ENCODE data around the gene GKN1.

Gene GKN1

DNA sequence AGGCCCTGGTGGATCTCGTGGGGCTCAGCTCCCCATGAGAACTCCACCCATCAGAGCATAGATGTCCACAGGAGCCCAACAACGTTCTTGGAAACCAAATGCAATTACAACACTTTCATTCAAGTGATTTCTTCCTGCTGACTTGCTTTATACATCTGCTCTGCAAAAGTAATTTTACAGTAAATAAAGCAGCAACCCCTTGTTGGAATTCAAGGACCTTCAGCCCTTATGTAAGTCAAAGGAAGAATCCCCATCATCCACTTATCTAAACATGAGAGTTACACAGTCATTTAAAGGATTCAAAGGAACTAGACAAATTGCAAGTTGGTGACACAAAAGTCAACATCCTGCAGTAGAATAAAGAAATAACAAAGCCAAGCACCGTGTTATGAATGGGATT, 21.5 kb downstream of the GKN1 start:
- no peak overlapping the region for H3K4me3 ChIP-seq (ENCODE audit: low read depth, low read length)
- TF ChIP-seq POLR2A (IDR thresholded peaks at IDR 0.05; ENCODE audit: extremely low read depth, insufficient read length) (no peak), MYC (IDR thresholded peaks at IDR 0.05; ENCODE audit: low read depth, low read length) (no peak)
- TF ChIP-seq, protein P1, sequence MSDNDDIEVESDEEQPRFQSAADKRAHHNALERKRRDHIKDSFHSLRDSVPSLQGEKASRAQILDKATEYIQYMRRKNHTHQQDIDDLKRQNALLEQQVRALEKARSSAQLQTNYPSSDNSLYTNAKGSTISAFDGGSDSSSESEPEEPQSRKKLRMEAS (IDR thresholded peaks at IDR 0.05; ENCODE audit: low read depth, low read length), result no peak
- TF ChIP-seq, protein P2, sequence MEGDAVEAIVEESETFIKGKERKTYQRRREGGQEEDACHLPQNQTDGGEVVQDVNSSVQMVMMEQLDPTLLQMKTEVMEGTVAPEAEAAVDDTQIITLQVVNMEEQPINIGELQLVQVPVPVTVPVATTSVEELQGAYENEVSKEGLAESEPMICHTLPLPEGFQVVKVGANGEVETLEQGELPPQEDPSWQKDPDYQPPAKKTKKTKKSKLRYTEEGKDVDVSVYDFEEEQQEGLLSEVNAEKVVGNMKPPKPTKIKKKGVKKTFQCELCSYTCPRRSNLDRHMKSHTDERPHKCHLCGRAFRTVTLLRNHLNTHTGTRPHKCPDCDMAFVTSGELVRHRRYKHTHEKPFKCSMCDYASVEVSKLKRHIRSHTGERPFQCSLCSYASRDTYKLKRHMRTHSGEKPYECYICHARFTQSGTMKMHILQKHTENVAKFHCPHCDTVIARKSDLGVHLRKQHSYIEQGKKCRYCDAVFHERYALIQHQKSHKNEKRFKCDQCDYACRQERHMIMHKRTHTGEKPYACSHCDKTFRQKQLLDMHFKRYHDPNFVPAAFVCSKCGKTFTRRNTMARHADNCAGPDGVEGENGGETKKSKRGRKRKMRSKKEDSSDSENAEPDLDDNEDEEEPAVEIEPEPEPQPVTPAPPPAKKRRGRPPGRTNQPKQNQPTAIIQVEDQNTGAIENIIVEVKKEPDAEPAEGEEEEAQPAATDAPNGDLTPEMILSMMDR (IDR thresholded peaks at IDR 0.05; ENCODE audit: low read depth, low read length), result no peak
- no peak for DNase-seq (ENCODE audit: low read depth)

DNA sequence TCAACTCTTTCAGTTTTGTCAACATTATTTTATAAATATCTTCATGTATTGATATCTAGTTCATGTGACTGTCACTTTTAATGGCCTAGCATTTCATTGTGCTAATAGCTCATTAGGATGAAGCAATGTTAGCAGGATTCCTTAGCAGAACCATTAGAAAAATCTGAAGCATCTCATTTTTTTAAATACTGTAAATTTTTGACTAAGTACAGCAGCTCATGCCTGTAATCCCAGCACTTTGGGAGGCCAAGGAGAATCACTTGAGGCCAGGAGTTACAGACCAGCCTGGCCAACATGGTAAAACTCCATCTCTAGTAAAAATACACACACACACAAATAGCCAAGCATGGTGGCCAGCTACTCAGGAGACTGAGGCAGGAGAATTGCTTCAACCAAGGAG, 23.0 kb downstream of the GKN1 start:
- H3K4me3 ChIP-seq (ENCODE audit: low read depth, low read length), result no peak overlapping the region
- no peak for DNase-seq (ENCODE audit: low read depth)
- TF ChIP-seq POLR2A (IDR thresholded peaks at IDR 0.05; ENCODE audit: extremely low read depth, insufficient read length) (no peak), MYC (IDR thresholded peaks at IDR 0.05; ENCODE audit: low read depth, low read length) (no peak)
- TF ChIP-seq, protein P1 (IDR thresholded peaks at IDR 0.05; ENCODE audit: low read depth, low read length), result no peak
- TF ChIP-seq, protein P2 (IDR thresholded peaks at IDR 0.05; ENCODE audit: low read depth, low read length), result no peak

DNA sequence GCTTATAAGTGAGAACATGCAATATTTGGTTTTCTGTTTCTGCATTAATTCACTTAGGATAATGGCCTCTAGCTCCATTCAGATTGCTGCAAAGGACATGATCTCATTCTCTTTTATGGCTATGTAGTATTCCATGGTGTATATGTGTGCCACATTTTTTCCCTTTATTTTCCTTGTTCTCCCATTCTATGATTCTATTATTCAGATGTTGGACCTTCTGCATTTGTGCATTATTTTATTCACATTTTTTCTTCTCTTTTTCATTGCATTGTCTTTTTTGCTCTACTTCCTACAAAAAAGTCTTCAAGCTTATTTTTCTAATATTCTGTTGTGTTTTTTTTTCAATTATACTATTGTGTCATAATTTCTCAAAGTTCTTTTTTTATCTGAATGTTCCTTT, 27.4 kb downstream of the GKN1 start:
- TF ChIP-seq, protein P1 (IDR thresholded peaks at IDR 0.05; ENCODE audit: low read depth, low read length), result no peak
- TF ChIP-seq POLR2A (IDR thresholded peaks at IDR 0.05; ENCODE audit: extremely low read depth, insufficient read length), result no peak
- TF ChIP-seq, protein P2 (IDR thresholded peaks at IDR 0.05; ENCODE audit: low read depth, low read length), result no peak
- TF ChIP-seq MYC (IDR thresholded peaks at IDR 0.05; ENCODE audit: low read depth, low read length), result no peak
- no peak overlapping the region for H3K4me3 ChIP-seq (ENCODE audit: low read depth, low read length)
- DNase-seq (ENCODE audit: low read depth), result no peak

DNA sequence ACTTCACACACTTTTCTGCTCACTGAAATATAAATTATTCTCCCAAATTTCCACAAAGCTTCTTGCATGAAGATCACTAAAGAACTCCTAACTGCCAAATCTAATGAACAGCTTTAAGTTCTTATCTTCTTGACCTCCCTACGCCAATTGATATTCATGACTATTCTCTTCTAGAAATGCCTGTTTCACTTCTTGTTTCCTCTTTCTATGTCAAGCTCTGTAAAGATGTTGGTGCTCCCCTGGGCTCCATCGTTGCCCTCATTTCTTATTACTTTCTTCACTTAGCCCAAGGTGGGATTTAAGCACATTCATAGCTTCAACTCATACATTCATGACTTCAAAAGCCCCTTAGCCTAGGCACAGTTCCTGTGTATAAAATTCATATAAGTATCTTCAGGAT, 29.3 kb downstream of the GKN1 start:
- no peak overlapping the region for H3K4me3 ChIP-seq (ENCODE audit: low read depth, low read length)
- no peak for DNase-seq (ENCODE audit: low read depth)
- TF ChIP-seq, protein P2 (IDR thresholded peaks at IDR 0.05; ENCODE audit: low read depth, low read length), result no peak
- TF ChIP-seq, protein P1 (IDR thresholded peaks at IDR 0.05; ENCODE audit: low read depth, low read length), result no peak
- TF ChIP-seq MYC (IDR thresholded peaks at IDR 0.05; ENCODE audit: low read depth, low read length) (no peak), POLR2A (IDR thresholded peaks at IDR 0.05; ENCODE audit: extremely low read depth, insufficient read length) (no peak)

DNA sequence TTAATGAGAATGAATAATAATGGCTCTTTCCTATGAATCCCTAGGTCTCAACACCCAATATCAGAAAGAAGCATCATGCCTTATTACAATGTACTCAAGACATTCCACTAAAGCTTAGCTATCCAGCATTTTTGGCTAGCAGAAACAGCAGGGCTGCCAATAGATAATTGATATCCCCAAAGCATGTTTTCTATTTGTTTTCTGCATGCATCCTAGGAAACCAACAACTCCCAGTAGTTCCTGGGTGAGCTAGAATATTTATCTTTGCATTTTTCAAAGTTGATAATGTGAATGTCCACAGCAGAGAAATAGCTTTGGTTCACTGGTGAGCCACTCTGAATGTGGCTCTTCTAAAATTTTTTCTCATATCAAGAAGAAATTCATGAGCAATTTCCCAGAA, 32.7 kb downstream of the GKN1 start:
- TF ChIP-seq, protein P2 (IDR thresholded peaks at IDR 0.05; ENCODE audit: low read depth, low read length), result no peak
- no peak for TF ChIP-seq POLR2A (IDR thresholded peaks at IDR 0.05; ENCODE audit: extremely low read depth, insufficient read length)
- TF ChIP-seq, protein P1 (IDR thresholded peaks at IDR 0.05; ENCODE audit: low read depth, low read length), result no peak
- TF ChIP-seq MYC (IDR thresholded peaks at IDR 0.05; ENCODE audit: low read depth, low read length), result no peak
- DNase-seq (ENCODE audit: low read depth), result no peak
- H3K4me3 ChIP-seq (ENCODE audit: low read depth, low read length), result no peak overlapping the region

DNA sequence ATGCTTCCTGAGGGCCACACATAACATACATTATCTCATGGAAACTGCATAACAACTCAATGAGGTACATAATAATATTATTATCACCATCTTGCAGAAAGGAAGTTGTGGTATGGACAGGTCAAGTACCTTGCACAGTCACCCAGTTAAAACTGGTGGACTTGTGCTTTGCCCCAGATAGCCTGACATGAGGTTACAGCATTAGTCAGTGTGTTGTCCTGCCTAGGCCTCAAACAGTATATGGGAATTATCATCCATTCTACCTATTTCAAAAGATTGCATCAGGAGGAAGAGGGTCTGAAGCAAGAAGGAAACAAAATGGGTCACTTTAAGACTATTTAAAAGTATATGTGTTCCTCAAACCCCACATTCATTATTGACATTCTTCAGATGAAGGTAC, 33.2 kb downstream of the GKN1 start:
- TF ChIP-seq, protein P1 (IDR thresholded peaks at IDR 0.05; ENCODE audit: low read depth, low read length), result no peak
- no peak for TF ChIP-seq POLR2A (IDR thresholded peaks at IDR 0.05; ENCODE audit: extremely low read depth, insufficient read length)
- TF ChIP-seq MYC (IDR thresholded peaks at IDR 0.05; ENCODE audit: low read depth, low read length), result no peak
- TF ChIP-seq, protein P2 (IDR thresholded peaks at IDR 0.05; ENCODE audit: low read depth, low read length), result no peak
- H3K4me3 ChIP-seq (ENCODE audit: low read depth, low read length), result no peak overlapping the region
- DNase-seq (ENCODE audit: low read depth), result no peak
